HuH-7.5 (cell line): ENCODE results near the gene MSRB2.

Experiments
- DNase-seq: peaks from one replicate; pipeline ENCODE4 v3.0.0; 2011; ENCODE audit warnings: low spot score

Gene MSRB2

GRCh38 chr10:23111517-23112286, 16.3 kb downstream of the MSRB2 start:
- no peak for DNase-seq

GRCh38 chr10:23114228-23114850, 19.0 kb downstream of the MSRB2 start:
- no peak for DNase-seq

GRCh38 chr10:23116486-23117205, 21.3 kb downstream of the MSRB2 start:
- no peak for DNase-seq

- DNase-seq, result no peak
These were observed 24.9 kb downstream of the MSRB2 start for GRCh38 chr10:23120001-23120934.

GRCh38 chr10:23121135-23121534, 25.8 kb downstream of the MSRB2 start:
- DNase-seq, result no peak

- DNase-seq, result no peak
These were observed 41.1 kb downstream of the MSRB2 start for GRCh38 chr10:23136462-23136861.

- DNase-seq, result no peak
These were observed 44.3 kb downstream of the MSRB2 start for GRCh38 chr10:23139677-23140076.

- DNase-seq, result no peak
These were observed 46.6 kb downstream of the MSRB2 start for GRCh38 chr10:23141995-23142394.

GRCh38 chr10:23146258-23146657, 50.9 kb downstream of the MSRB2 start:
- DNase-seq, result no peak

- no peak for DNase-seq
These were observed 51.7 kb downstream of the MSRB2 start for GRCh38 chr10:23147035-23147434.

GRCh38 chr10:23148214-23148613, 52.8 kb downstream of the MSRB2 start:
- DNase-seq, result no peak

- no peak for DNase-seq
These were observed 54.7 kb downstream of the MSRB2 start for GRCh38 chr10:23150091-23150490.

- DNase-seq, result no peak
These were observed 55.2 kb downstream of the MSRB2 start for GRCh38 chr10:23150610-23151009.

- DNase-seq, result no peak
These were observed 55.7 kb downstream of the MSRB2 start for GRCh38 chr10:23151071-23151470.

GRCh38 chr10:23155169-23155568, 59.8 kb downstream of the MSRB2 start:
- DNase-seq, result no peak

- DNase-seq, result no peak
These were observed 61.2 kb downstream of the MSRB2 start for GRCh38 chr10:23156447-23157150.

- DNase-seq, result no peak
These were observed 61.9 kb downstream of the MSRB2 start for GRCh38 chr10:23157239-23157681.

GRCh38 chr10:23157691-23158369, 62.5 kb downstream of the MSRB2 start:
- DNase-seq, result peak; percentile 32

- DNase-seq, result peak; percentile 62
These were observed 63.0 kb downstream of the MSRB2 start for GRCh38 chr10:23158370-23158769.

GRCh38 chr10:23171232-23171876, 76.0 kb downstream of the MSRB2 start:
- peak; percentile 55 for DNase-seq
